A673 (cell line): Measurements from ENCODE around the gene ANKRD37.

Source experiments
- CTCF ChIP-seq: fragments of 300-800, 200-600 bp; sonication (generic); conservative IDR thresholded peaks from 2 replicates; pipeline ENCODE4 v1.5.1; 2017; ENCODE audit warnings: low read depth, mild to moderate bottlenecking, antibody characterized with exemption, low read length, moderate library complexity, mixed read lengths
- EZH2 ChIP-seq: fragments of 200-600 bp; sonication (generic); IDR thresholded peaks from 2 replicates; pipeline ENCODE4 v1.6.1; 2017; ENCODE audit warnings: borderline replicate concordance, low read depth, mild to moderate bottlenecking, mixed read lengths, antibody characterized with exemption, low read length; ENCODE audit not compliant: poor library complexity, severe bottlenecking

GRCh38 chr4:185371702-185372101, 24.9 kb upstream of the ANKRD37 start:
- TF ChIP-seq CTCF = no peak
- TF ChIP-seq EZH2 = no peak
